GM12878 (cell line): Measurements from ENCODE around the gene CDC27.
"Not testable (repeated sequence)": the region's sequence is repeated elsewhere in the genome, so short reads cannot be mapped to it uniquely, and the experiment has no call there.

Experiments used
- HDAC6 ChIP-seq: fragments of 200-600 bp; sonication (generic); IDR thresholded peaks from one replicate; pipeline ENCODE4 v1.8.0; 2017; ENCODE audit warnings: antibody characterized with exemption; ENCODE audit not compliant: unreplicated experiment
- KDM1A ChIP-seq: fragments of 200-600 bp; sonication (generic); IDR thresholded peaks from 2 replicates; pipeline ENCODE4 v1.6.1; 2016; ENCODE audit warnings: borderline replicate concordance
- NFYB ChIP-seq: IDR thresholded peaks from 2 replicates; pipeline ENCODE4 v1.6.1; 2011; ENCODE audit warnings: low read depth, mild to moderate bottlenecking, low read length, improper control_type of control experiment, moderate library complexity; ENCODE audit not compliant: insufficient read depth
- RAD21 ChIP-seq: IDR thresholded peaks from 2 replicates; pipeline ENCODE4 v1.6.1; 2011; ENCODE audit warnings: mild to moderate bottlenecking, low read depth, low read length, moderate library complexity; ENCODE audit not compliant: insufficient read depth
- TAF1 ChIP-seq: IDR thresholded peaks from 2 replicates; pipeline ENCODE4 v1.6.1; 2011; ENCODE audit warnings: mild to moderate bottlenecking, low read depth, low read length, borderline replicate concordance
- ZNF217 ChIP-seq: fragments of 450-650 bp; IDR thresholded peaks from 2 replicates; pipeline ENCODE4 v1.6.1; 2017; ENCODE audit warnings: antibody characterized with exemption, mild to moderate bottlenecking
- TF ChIP-seq, protein P1 (sequence below), 3 experiments: IDR thresholded peaks in 2 of 3; conservative IDR thresholded peaks in 1 of 3; 2 replicates each; pipeline ENCODE4 v1.5.1; 2011; ENCODE audit warnings: low read depth in 3 of 3, low read length in 3 of 3, mild to moderate bottlenecking in 3 of 3, control low read depth in 2 of 3, moderate library complexity in 2 of 3, inconsistent platforms in 1 of 3, mixed read lengths in 1 of 3; ENCODE audit not compliant: control insufficient read depth in 2 of 3, insufficient read depth in 1 of 3; ENCODE audit errors: extremely low read depth in 1 of 3

DNA sequence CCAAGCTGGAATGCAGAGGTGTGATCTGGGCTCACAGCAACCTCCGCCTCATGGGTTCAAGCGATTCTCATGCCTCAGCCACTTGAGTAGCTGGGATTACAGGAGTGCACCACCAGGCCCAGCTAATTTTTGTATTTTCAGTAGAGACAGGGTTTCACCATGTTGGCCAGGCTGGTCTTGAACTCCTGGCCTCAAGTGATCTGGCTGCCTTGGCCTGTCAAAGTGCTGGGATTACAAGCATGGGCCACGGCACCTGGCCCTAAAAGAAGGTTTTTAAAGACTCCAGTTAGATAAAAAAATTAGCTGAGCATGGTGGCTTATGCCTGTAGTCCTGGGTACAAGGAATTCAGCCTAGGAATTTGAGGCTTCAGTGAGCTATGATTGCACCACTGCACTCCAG, 62.3 kb downstream of the CDC27 start:
- TF ChIP-seq KDM1A, RAD21, ZNF217, HDAC6, TAF1, NFYB: not testable (repeated sequence)
- TF ChIP-seq, protein P1, sequence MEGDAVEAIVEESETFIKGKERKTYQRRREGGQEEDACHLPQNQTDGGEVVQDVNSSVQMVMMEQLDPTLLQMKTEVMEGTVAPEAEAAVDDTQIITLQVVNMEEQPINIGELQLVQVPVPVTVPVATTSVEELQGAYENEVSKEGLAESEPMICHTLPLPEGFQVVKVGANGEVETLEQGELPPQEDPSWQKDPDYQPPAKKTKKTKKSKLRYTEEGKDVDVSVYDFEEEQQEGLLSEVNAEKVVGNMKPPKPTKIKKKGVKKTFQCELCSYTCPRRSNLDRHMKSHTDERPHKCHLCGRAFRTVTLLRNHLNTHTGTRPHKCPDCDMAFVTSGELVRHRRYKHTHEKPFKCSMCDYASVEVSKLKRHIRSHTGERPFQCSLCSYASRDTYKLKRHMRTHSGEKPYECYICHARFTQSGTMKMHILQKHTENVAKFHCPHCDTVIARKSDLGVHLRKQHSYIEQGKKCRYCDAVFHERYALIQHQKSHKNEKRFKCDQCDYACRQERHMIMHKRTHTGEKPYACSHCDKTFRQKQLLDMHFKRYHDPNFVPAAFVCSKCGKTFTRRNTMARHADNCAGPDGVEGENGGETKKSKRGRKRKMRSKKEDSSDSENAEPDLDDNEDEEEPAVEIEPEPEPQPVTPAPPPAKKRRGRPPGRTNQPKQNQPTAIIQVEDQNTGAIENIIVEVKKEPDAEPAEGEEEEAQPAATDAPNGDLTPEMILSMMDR (IDR thresholded peaks at IDR 0.05 in 2 of 3, conservative IDR thresholded peaks at IDR 0.05 in 1 of 3; ENCODE audit: control insufficient read depth in 2 of 3, extremely low read depth in 1 of 3, insufficient read depth in 1 of 3, low read depth in 3 of 3, low read length in 3 of 3) = not testable (repeated sequence)
